Vagina (tissue), 2 donors: ENCODE measurements around the gene COMMD6. TPM values are rescaled to one million over a fixed set of nuclear protein-coding genes. Genes with fewer than 3 reads are reported as not detected.
"Not testable (repeated sequence)": the region's sequence is repeated elsewhere in the genome, so short reads cannot be mapped to it uniquely, and the experiment has no call there.

Source experiments
- DNase-seq, 2 donors: peaks; one replicate each; pipeline ENCODE4 v3.0.0-alpha.2; 2017; ENCODE audit errors: extremely low spot score in 2 of 2
- H3K27ac ChIP-seq: fragments of 200-600 bp; sonication (generic); one replicate; pipeline ENCODE4 v1.5.1; 2019
- H3K27me3 ChIP-seq: fragments of 200-600 bp; sonication (generic); one replicate; pipeline ENCODE4 v1.5.1; 2019
- H3K36me3 ChIP-seq, 2 donors: fragments of 200-600 bp; sonication (generic); one replicate each; pipeline ENCODE4 v1.5.1; 2017 to 2019
- H3K4me1 ChIP-seq: fragments of 200-600 bp; sonication (generic); one replicate; pipeline ENCODE4 v1.5.1; 2019
- H3K4me3 ChIP-seq, 2 donors: fragments of 200-600 bp; sonication (generic); 1 replicate in 1 of 2; 2 replicates in 1 of 2; pipeline ENCODE4 v1.5.1; 2016 to 2019
- H3K9me3 ChIP-seq: fragments of 200-600 bp; sonication (generic); one replicate; pipeline ENCODE4 v1.5.1; 2019
- CTCF ChIP-seq, 3 experiments: fragments of 450-650 bp in 2 of 3; fragments of 200-600 bp in 1 of 3; sonication (generic) in 1 of 3; IDR thresholded peaks; one replicate each; pipeline ENCODE4 v1.5.1; 2017 to 2019; ENCODE audit warnings: antibody characterized with exemption in 3 of 3, mild to moderate bottlenecking in 2 of 3, moderate library complexity in 2 of 3
- POLR2A ChIP-seq, 2 donors: fragments of 450-650 bp; IDR thresholded peaks; one replicate each; pipeline ENCODE4 v1.6.1; 2017; ENCODE audit warnings: antibody characterized with exemption in 2 of 2, mild to moderate bottlenecking in 2 of 2, moderate library complexity in 2 of 2
- POLR2AphosphoS5 ChIP-seq, 2 donors: sonication (generic); formaldehyde crosslinking; IDR thresholded peaks; one replicate each; pipeline ENCODE4 v1.9.0; 2017; ENCODE audit warnings: antibody characterized with exemption in 2 of 2, mild to moderate bottlenecking in 2 of 2, low read depth in 1 of 2; ENCODE audit not compliant: insufficient read depth in 1 of 2
- intact Hi-C: fragments of 100-400 bp; cut with DNase I; formaldehyde crosslinking; loops from one replicate; pipeline ENCODE4 v1.15.1; 2023
- total RNA-seq: library from RNA; depleted of rRNA; stranded (reverse); fragments of >200 nt; gene quantifications from one replicate; pipeline ENCODE4 v1.2.3, GENCODE V29; 2016

Gene COMMD6
- total RNA-seq, 1 donor from 2014 or later: 211 TPM

- no peaks in the 10 kb centered on the region for H3K9me3 ChIP-seq
- no peak overlapping the region for H3K27ac ChIP-seq
- DNase-seq: no peak
- H3K4me3 ChIP-seq: no peak overlapping the region
- intact Hi-C loops: no loop called here
- no peaks in the 10 kb centered on the region for H3K36me3 ChIP-seq
- TF ChIP-seq POLR2A (IDR thresholded peaks at IDR 0.05): no peak
- TF ChIP-seq CTCF (IDR thresholded peaks at IDR 0.05): no peak
- no peak for TF ChIP-seq POLR2AphosphoS5 (IDR thresholded peaks at IDR 0.05; ENCODE audit: insufficient read depth in 1 of 2, low read depth in 1 of 2)
- H3K4me1 ChIP-seq: peaks cover 15% of the 10 kb centered on the region
- no peaks in the 10 kb centered on the region for H3K27me3 ChIP-seq
Measured at GRCh38 chr13:75547917-75548316, 10.3 kb upstream of the COMMD6 start.

GRCh38 chr13:75545386-75545785, 7.7 kb upstream of the COMMD6 start:
- H3K36me3 ChIP-seq, intact Hi-C loops, H3K4me3 ChIP-seq: not testable (repeated sequence)

GRCh38 chr13:75544681-75545330, 7.2 kb upstream of the COMMD6 start:
- Histone ChIP-seq H3K9me3 (no peaks in the 10 kb centered on the region), H3K4me1 (no peaks in the 10 kb centered on the region), H3K36me3 (no peaks in the 10 kb centered on the region), H3K27ac (no peak overlapping the region), H3K4me3 (no peak overlapping the region), H3K27me3 (no peaks in the 10 kb centered on the region)
- DNase-seq: no peak
- intact Hi-C loops: no loop called here
- TF ChIP-seq POLR2AphosphoS5 (IDR thresholded peaks at IDR 0.05; ENCODE audit: insufficient read depth in 1 of 2, low read depth in 1 of 2): no peak
- no peak for TF ChIP-seq CTCF (IDR thresholded peaks at IDR 0.05)
- no peak for TF ChIP-seq POLR2A (IDR thresholded peaks at IDR 0.05)

More at GRCh38 chr13:75545386-75545785, 7.7 kb upstream of the COMMD6 start:
- not testable (repeated sequence) for H3K4me1 ChIP-seq, H3K9me3 ChIP-seq, H3K27me3 ChIP-seq, H3K27ac ChIP-seq, DNase-seq

DNA sequence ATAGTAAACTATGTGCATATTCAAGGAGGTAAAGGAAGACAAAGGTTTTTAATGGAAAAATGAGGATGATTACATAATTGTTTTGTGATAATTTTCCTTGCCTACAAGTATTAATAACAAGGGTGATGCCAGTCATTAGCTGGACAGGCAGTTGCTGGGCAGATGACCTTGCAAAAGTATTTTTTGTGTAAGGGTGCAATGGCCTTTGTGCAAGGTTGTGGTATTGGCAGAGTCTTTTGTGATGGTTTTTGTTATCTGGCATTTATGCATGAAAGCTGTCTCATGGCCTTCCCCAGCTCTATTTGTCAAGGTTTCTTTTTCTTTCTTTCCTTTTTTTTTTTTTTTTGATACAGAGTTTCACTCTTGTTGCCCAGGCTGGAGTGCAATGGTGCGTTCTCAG, 4.3 kb upstream of the COMMD6 start:
- H3K4me3 ChIP-seq: no peak overlapping the region
- no peaks in the 10 kb centered on the region for H3K27me3 ChIP-seq
- no peak for DNase-seq
- H3K36me3 ChIP-seq: no peaks in the 10 kb centered on the region
- no peaks in the 10 kb centered on the region for H3K9me3 ChIP-seq
- peaks cover 4% of the 10 kb centered on the region for H3K4me1 ChIP-seq
- intact Hi-C loops: no loop called here
- no peak overlapping the region for H3K27ac ChIP-seq
- no peak for TF ChIP-seq CTCF (IDR thresholded peaks at IDR 0.05)
- no peak for TF ChIP-seq POLR2A (IDR thresholded peaks at IDR 0.05)
- TF ChIP-seq POLR2AphosphoS5 (IDR thresholded peaks at IDR 0.05; ENCODE audit: insufficient read depth in 1 of 2, low read depth in 1 of 2): no peak

DNA sequence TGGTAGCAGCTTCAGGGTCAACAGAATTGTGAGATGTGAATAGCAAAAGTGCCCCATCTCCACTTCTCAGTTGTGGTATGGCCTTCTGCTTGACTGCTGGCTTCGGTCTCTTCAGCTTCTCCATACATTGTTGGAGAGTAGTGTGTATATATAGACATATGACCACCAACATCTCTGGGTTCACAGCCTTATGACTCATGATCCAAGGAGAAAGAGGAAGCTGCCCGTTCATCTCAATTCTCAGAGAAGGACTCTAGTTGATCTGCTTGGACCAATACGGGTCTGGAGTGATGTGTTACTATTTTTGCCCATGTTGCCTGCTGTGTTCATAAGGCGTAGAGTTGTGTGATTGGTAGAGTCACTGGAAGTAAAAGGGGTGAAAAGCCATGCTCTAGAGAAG, 3.6 kb upstream of the COMMD6 start:
- DNase-seq: no peak
- intact Hi-C loops: no loop called here
- Histone ChIP-seq H3K4me3 (no peak overlapping the region), H3K9me3 (no peaks in the 10 kb centered on the region), H3K27ac (no peak overlapping the region), H3K4me1 (peaks cover 10% of the 10 kb centered on the region), H3K27me3 (no peaks in the 10 kb centered on the region), H3K36me3 (no peaks in the 10 kb centered on the region)
- no peak for TF ChIP-seq POLR2AphosphoS5 (IDR thresholded peaks at IDR 0.05; ENCODE audit: insufficient read depth in 1 of 2, low read depth in 1 of 2)
- no peak for TF ChIP-seq POLR2A (IDR thresholded peaks at IDR 0.05)
- TF ChIP-seq CTCF (IDR thresholded peaks at IDR 0.05): no peak
